Stimulated activated CD8-positive, alpha-beta memory T cell treated with anti-CD3 and anti-CD28 coated beads, Interleukin-12 subunit alpha, Interleukin-12 subunit beta, amount 100 ng/mL, for 1 hour (primary cell): Measurements from ENCODE around the gene SEC61B.
"Not testable (repeated sequence)": the region's sequence is repeated elsewhere in the genome, so short reads cannot be mapped to it uniquely, and the experiment has no call there.

Source experiments
- DNase-seq: peaks from one replicate; pipeline ENCODE4 v3.0.0-alpha.2; 2020; ENCODE audit warnings: low read depth

SEC61B gene

DNA sequence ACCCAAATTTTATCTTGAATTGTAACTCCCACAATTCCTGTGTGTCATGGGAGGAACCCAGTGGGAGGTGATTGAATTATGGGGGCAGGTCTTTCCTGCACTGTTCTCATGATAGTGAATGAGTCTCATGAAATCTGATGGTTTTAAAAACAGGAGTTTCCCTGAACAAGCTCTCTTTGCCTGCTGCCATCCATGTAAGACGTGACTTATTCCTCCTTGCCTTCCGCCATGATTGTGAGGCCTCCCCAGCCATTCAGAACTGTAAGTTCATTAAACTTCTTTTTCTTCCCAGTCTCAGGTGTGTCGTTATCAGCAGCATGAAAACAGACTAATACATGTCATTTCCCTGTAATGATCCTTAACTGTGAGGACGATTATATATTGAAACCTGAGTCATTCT, 15.8 kb downstream of the SEC61B start:
- DNase-seq: not testable (repeated sequence)

DNA sequence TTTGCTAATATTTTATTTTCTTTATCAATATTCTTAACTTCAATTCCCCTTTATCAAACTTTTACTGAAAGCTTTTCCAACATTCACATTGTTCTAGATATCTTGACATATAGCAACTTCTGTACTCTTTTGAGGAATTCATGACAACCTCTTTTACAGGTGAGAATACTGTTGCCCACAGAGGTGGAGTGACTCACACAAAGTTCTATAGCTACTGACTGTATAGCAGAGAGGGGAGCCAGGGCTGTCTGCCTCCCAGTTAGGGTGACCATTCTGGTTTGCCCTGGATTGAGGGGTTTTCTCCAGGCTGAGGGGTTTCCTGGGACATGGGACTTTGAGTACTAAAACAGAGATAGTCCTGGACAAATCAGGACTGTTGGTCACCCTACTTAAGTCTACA, 16.2 kb downstream of the SEC61B start:
- no peak for DNase-seq

DNA sequence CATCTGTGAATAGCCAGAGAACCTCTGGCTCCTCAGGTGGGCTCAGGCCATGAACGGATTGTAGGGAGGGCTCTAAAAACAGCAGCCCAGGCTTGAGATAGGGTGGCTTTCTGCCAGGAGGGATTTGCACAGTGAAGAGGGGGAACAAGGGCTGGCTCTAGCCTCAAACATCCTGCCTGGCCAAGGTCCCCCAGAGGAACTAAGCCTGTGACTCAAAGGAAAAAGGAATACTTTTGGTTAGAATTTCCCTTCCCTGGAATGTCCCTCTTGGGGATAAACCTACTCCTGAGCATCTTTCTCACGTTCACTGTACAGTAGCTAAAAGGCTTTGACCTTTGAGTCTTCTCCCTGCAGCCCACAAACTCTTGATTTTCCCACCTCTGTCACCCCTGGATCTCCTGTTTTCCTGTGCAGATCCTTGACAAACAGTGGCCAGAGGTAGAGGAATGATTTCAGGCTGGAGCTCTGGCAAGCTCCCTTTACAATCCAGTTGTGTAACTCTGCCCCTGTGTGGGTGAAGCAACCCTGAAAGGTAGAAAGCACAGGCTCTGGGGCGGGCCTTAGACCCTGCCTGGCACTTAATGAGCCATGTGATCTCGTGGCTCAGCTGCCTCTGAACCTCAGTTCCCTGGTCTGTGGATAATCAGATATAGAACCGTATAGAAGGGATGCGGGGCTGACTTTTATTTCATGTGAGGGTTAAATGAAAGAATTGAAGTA, 17.4 kb downstream of the SEC61B start:
- no peak for DNase-seq

DNA sequence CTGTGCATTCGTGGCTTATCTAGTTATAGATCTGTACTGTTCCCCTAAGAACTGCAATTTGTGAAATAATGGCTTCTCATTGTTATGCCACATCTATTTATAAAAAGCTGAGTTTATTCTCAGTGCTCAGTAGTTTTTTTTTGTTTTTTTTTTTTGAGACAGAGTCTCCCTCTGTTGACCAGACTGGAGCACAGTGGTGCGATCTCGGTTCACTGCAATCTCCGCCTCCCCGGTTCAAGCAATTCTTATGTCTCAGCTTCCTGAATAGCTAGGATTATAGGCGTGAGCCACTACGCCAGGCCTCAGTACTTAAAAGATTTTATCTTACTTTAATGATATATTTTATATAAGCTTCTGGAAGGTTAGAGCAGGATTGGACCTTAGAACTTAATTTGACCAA, 19.0 kb downstream of the SEC61B start:
- DNase-seq: no peak

DNA sequence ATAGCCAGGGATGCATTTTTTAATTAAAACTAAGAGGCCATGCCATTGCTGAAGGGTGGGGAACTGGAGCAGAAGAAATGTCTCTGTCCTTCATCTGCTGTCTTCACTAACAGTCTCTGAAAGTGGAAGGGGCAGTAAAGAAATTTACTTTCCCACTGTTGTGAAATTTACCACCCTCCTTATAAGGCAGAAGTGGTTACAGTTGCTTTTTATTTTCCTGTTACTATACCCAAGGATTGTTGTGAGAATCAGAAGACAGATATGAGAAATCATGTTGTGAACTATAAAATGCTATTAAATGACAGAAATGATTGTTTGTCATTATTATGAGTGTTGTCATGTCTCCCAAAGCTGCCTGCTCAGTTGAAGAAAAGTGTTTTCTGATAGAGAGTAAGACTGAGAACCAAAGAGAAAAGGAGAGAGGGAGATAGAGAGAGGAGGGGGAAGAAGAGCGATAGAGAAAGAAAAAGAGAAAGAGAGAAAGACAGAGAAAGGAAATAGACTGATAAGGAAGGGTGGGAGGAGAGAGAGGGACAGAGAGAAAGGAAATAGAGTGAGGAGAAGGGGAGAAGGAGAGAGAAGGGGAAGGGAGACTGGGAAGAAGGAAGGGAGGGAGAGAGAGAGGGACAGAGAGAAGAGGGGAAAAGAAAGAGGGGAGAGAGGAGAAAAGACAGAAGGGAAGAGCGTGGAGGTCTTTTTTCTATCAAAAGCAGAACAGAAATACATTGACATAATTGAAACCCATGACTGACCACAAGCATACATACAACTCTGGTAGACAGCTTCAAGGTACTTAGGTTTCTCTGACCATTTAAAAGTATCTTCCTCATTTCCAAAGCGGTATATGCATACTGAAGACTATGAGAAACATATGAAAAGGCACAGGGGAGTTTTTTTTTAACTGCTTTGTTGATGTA, 22.5 kb downstream of the SEC61B start:
- no peak for DNase-seq

DNA sequence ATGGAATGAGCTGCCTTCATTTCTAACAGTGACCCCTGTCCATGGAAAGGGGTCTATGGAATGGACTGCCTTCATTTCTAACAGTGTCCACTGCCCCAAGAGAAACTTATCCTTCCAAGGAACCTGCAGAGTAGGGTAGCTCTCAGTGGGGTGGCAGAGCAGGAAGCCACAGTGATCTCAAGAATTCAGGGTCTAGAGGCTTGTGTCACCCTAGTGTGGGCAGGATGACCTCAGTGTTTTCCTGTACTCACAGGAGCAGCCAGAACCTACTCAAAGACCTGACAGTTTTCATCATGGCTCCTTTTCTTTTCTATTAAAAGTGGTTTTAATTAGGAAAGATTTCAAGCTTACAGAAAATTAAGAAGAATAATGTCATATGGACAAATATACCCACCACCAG, 27.5 kb downstream of the SEC61B start:
- no peak for DNase-seq

DNA sequence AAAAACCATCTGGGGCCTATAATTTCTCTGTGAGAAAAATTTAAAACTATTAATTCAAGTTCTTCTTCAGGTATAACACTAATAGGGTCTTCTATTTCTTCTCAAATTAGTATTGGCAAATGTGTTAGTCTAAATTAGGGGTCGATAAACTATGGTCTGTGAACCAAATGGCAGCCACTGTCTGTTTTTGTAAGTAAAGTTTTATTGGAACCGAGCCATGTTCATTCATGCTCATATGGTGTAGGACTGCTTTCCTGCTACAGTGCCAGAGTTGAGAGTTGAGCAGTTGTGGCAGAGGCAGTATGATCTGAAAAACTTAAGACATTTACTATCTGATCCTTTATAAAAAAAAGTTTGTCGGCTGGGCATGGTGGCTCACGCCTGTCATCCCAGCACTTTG, 29.1 kb downstream of the SEC61B start:
- no peak for DNase-seq

DNA sequence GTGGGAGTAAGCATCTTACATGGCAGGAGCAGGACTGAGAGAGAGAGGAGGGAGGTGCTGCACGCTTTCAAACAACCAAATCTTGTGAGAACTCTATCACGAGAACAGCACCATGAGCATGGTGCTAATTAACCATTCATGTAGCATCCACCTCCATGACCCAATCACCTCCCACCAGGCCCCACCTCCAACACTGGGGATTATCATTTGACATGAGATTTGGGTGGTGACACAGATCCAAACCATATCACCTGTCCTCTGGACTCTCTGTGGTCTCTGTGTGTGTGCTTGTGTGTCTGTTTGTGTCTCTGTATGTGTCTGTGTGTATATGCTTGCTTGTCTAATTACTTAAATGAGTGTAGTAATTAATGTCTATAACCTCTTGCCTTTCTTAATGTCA, 31.1 kb downstream of the SEC61B start:
- DNase-seq: no peak

DNA sequence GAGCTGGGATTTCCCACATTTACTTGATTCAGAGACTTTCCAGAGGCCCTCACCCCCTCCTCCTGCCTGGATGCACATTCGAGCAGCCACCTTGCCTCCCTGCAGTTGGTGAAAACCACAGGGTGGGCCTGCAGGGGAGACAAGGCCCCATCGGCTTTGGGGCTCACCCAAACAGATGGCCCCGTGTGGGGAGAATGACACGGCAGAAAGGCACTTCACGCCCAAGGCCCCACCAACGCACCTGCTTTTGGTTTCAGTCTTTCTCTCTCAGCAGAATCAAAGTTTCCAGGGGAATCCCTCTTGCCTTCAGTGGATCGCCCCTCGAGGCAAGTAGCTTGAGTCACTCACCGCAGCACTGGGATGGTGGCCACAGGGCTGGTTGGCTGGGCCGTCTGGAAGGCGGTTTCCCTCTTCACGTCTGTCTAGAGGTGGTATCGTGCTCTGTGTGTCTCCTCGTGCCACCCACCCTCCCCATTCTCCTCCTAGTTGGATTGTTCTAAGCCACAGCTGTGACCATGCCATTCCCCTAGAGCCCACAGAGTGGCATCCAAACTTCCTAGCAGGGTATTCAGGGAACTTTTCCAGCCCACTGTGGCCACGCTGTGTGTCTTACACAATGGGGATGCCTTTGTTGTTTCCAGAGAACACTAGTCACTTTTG, 31.8 kb downstream of the SEC61B start:
- no peak for DNase-seq

DNA sequence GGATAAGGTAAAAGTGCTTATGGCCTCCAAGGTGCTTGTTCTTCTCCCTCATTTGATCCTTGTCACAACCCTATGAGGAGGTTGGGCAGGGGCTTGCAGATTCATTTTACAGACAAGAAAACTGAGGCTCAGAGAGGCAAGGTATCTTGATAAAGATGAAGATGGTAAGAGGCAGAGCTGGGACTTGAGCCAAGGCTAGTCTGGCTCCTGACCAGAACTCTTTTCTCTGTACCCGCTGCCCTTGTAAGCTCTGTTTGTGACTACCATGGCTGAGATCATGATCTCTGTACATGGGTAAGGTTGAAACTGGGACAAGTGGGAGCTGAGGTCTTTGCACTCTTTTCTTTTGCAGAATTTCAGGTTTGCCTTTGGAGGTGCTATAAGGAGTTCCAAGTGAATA, 33.6 kb downstream of the SEC61B start:
- no peak for DNase-seq

DNA sequence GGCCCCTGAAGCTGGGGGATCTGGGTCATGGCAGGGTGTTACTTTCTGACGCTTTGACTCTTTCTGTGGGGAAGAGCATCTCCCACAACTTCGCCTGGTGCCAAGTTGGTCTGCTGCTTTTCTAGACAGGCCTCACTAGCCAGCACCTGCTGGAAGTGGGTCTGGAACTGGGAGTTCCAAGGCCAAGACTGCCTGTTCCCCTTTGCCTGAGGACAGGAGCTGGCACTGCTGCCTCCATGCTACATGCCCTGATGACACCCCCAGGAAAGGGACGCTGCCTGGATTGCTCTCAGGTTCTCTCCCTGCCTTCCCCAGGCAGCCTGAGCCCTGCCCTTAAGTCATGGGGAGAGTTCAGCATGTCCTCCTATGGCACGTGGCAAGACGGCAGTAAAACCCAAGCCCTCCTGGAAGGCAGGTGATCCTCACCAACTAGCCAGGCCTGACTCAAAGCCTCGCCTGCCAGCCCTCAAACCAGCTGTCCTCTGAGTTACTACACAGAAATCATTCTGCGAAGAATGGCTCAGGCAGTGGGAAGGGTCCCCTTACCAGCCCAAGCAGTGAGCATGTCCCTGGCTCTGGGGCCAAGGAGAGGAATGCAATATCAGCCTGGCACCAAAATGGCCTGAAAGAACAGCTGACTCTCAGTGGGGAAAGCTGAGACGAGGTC, 35.8 kb downstream of the SEC61B start:
- no peak for DNase-seq

DNA sequence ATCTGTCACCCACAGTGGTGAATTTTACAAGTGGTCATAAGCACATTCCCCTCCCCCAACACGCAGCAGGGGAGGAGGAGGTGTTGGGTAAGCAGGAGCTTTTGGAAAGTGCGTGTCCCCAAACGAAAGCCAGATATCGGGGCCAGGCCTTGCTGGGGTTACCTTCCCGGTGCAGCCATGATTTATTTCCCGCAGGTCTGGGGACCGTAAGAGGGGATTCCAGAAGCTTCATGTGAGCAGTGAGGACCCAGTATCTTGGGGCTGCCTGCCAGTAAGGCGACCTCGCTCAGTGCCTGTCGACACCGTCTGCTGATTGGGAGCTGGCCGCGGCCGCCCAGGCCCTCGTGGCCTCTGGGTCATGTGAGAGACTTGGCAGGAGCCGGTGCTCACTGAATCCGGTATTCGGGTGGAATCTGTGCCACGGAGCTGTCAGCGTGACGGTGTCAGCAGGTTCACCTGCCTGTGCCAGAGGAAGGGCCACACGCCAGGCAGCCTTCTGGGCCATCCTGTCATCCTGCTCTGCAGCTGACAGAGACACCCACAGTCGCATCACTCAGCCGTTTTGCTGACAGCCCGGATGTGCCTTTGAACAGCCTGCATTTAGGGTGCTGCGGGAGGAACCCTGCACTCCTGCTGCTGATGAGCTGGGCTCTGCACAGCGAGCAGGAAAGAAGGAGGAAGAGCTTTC, 37.3 kb downstream of the SEC61B start:
- DNase-seq: no peak

DNA sequence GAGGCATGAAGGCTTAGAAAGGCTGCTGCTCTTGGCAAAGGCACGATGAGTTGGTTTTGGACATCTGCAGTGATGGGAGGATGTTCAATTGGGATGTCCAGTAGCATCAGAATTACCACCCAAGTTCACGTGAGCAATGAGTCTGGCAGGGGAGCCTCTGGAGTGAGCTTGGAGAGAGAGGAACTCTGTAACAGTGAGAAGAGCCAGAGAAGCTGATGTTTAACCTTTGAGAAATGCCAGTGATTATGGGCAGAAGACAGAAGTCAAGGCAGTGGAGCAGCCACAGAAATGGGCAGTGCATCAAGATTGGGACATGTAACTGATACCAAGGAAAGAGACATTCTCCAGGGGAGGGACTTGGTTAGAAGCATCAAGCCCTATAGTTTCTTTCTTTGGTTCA, 39.8 kb downstream of the SEC61B start:
- no peak for DNase-seq

DNA sequence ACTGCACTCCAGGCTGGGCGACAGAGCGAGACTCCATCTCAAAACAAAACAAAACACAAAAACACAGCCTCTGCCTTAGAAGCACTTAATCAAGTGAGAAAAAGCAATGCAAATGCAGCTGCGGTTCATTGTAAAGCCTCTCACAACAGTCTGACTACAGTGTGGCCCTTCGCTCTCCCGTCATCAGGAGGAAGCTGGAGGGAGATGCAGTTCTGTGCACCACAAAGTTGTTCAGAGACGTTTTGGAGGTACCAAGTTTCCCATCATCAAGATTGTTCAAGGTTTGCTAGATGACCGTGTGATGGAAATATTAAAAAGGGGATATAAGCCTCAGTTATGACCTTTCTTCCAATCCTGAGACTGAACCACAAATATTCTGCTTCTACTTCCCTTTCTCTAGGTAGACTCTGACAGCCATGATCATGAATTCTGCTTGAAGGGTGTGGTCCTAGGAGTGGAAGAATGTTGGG, 40.9 kb downstream of the SEC61B start:
- DNase-seq: no peak

DNA sequence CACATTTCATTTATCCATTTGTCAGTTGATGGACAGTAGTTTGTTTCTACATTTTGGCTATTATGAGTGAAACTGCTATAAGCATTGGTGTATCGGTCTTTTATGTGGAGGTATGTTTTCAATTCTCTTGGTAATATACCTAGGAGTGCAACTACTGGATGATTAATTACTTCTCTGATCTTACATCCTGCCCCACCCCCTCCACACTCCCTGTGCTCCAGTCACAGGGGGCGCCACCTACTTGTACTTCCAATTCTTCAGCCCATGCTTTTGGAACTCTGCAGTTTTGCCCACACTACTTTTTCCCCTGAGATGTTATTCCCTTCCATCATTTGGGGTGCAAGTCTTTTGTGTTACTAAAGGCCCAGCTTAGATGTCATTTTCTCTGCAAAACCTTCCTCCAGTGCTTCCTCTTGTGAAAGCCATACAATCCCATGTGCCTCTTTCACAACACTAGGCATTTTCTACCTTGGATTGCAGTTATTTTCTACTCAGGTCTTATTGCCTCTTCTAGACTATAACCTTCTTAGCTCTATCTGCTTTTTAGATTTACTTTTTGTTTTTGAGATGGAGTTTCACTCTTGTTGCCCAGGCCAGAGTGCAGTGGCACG, 42.1 kb downstream of the SEC61B start:
- no peak for DNase-seq

DNA sequence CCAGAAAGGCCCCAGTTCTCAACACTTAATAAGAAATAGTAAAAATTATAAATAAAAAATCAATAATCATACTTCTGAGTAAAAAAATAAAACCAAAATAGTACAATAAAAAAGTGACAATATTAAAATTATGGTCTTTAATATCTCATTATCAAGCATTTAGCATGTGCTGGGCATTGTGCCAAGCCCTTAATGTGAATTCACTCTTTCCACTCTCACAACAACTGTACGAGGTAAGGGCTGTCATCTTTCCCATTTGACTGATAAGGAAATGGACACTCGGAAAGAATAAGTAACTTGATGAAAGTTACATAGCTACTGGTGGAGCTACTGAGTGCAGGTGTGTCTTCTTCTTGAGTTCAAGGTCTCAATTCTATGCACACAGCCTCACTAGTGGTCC, 43.6 kb downstream of the SEC61B start:
- DNase-seq: no peak

DNA sequence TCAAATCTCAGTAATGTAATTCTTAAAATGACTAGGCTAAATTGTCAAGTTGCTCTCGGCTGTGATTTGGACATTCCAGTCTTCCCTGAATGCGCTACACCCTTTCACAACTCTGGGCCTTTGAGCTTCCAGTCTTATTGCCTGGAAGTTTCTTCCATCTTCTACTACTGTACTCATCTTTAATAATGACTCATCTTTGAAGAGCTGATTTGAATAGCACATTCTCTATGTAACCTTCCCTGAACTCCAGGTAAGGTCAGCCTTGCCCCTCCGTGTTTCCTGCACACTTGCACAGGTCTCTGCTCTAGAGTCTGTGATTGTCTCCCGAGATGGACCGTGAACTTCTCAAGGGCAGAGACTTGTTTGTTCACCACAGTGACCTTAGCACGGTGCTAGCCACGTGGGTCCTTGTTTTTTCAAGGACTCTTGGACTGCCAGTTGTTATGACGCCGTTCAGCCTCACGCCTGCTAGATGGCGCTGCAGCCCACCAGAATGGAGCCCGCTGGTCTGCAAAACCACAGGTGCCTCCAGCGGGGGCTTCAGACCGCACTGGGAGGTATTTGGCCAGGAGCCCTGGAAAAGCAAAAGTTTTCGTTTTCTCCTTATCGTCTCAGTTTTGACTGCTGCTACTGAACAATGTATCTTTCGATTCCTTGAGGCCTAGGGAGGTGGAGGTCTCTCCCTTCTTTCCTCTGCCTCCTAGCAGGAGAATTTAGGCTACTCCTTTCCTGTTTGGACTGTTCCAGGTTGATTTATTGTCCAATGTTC, 44.4 kb downstream of the SEC61B start:
- no peak for DNase-seq

DNA sequence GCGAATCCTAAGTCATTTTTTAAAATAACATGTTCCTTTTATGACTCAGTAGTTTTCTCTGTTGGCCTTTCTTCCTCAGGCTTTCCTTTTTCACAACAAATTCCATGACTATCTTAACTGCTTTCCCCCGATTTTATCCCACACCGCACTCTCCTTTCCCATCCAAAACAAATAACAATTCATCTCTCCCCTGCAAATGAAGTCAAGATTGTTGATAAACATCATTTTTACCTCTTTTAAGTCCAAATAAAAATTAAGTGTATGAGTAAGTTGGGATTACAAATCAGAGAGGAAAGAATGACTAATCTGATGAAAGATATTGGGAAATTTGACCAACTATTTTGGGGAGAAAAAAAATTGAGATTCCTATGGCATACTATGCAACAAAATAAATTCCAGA, 47.3 kb downstream of the SEC61B start:
- DNase-seq: no peak

DNA sequence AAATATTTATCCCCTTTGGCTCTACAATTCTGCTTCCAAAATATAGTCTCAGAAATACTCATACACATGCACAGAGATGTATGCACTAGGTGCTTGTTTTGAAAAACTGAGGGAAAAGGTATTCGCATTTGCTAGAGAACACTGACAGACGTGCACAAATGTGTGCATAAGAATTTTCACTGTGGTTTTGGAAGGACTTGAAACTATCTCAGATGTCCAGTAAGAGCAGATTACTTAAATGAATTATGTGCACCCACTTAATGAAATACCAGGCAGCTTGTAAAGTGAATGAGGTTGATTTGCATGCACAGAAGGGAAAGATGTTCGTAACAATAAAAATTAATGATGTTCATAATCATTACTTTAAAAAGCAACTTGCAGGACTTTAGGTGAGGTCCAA, 48.4 kb downstream of the SEC61B start:
- no peak for DNase-seq

DNA sequence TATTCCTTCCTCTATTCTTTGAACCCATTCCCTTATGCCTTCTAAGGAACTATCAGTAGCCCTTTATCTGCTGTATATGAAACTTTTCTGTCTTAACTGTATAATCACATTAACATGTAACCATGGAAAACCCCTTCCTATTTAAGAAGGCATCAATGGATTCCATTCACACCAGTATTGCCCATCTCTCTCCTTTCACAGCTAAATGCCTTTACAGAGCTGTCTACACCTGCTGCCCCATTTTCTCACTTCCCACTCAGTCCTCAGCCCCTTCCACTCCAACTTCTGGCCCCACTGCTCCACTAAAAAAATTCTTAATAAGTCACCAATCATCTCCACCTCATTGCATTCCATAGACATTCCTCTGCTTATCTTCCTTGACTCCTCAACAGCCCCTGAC, 50.8 kb downstream of the SEC61B start:
- DNase-seq: no peak

DNA sequence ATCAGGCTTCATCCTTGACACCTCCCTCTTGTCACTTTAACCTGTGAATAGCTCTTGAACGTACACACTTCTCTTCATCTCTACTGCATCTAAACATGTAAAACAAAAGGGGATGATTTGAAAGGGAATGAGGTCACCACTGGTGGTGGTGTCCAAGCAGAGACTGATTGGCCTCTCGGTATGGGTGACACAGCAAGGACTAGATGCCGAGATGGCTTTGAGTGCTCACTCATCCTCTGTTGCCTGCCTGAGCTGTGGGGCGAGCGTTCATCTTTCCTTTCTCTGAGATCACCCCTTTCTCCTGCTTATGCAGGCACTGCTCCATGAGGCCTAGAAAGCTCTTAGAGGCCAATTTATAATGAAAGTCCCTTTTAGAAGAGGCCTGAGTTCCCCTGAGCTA, 51.9 kb downstream of the SEC61B start:
- no peak for DNase-seq
